OCI-LY1 (cell line): ENCODE data around the gene C7.

Experiments used
- H2AFZ ChIP-seq: fragments of 200-600 bp; sonication (generic), shearing (Covaris generic); 2 replicates; pipeline ENCODE4 v1.6.0; 2014; ENCODE audit warnings: antibody characterized with exemption, mild to moderate bottlenecking, low read length
- H3F3A ChIP-seq: fragments of 200-600 bp; sonication (generic), shearing (Covaris generic); 2 replicates; pipeline ENCODE4 v1.6.0; 2014; ENCODE audit warnings: mild to moderate bottlenecking, antibody characterized with exemption, low read length, moderate library complexity; ENCODE audit not compliant: insufficient read depth
- H3K27ac ChIP-seq: fragments of 200-600 bp; sonication (generic); 2 replicates; pipeline ENCODE4 v1.5.1; 2014; ENCODE audit warnings: low read length, mixed run types, mild to moderate bottlenecking, low read depth; ENCODE audit not compliant: poor library complexity, severe bottlenecking
- H3K27me3 ChIP-seq: fragments of 200-600 bp; sonication (generic); 2 replicates; pipeline ENCODE4 v1.6.0; 2014; ENCODE audit warnings: antibody characterized with exemption, mild to moderate bottlenecking, low read length, moderate library complexity; ENCODE audit not compliant: insufficient read depth
- H3K36me3 ChIP-seq: fragments of 200-600 bp; sonication (generic); 2 replicates; pipeline ENCODE4 v1.6.1; 2014; ENCODE audit warnings: mild to moderate bottlenecking, antibody characterized with exemption, low read length, moderate library complexity, mixed read lengths; ENCODE audit not compliant: insufficient read depth
- H3K4me1 ChIP-seq: fragments of 200-600 bp; sonication (generic); 2 replicates; pipeline ENCODE4 v1.5.1; 2014; ENCODE audit warnings: mild to moderate bottlenecking, low read length, moderate library complexity; ENCODE audit not compliant: insufficient read depth, severe bottlenecking
- H3K4me2 ChIP-seq: fragments of 200-600 bp; sonication (generic), shearing (Covaris generic); 2 replicates; pipeline ENCODE4 v1.6.1; 2014; ENCODE audit warnings: low read length
- H3K4me3 ChIP-seq: fragments of 200-600 bp; sonication (generic); 2 replicates; pipeline ENCODE4 v1.5.1; 2014; ENCODE audit warnings: low read length, low read depth, mild to moderate bottlenecking, mixed read lengths; ENCODE audit not compliant: poor library complexity, severe bottlenecking
- H3K79me2 ChIP-seq: fragments of 200-600 bp; shearing (Covaris generic); 2 replicates; pipeline ENCODE4 v1.6.1; 2016; ENCODE audit warnings: mixed run types, low read length, mixed read lengths; ENCODE audit not compliant: insufficient read depth
- H3K9ac ChIP-seq: fragments of 200-600 bp; sonication (generic), shearing (Covaris generic); 2 replicates; pipeline ENCODE4 v1.6.1; 2014; ENCODE audit warnings: mild to moderate bottlenecking, low read length, mixed read lengths
- H3K9me2 ChIP-seq: fragments of 200-600 bp; sonication (generic), shearing (Covaris generic); 2 replicates; pipeline ENCODE4 v1.6.1; 2014; ENCODE audit warnings: low read depth, mild to moderate bottlenecking, low read length, mixed read lengths
- H3K9me3 ChIP-seq: fragments of 200-600 bp; shearing (Covaris generic); 2 replicates; pipeline ENCODE4 v1.6.1; 2014; ENCODE audit warnings: low read length, mixed read lengths
- H4K20me1 ChIP-seq: fragments of 200-600 bp; sonication (generic), shearing (Covaris generic); 2 replicates; pipeline ENCODE4 v1.6.0; 2016; ENCODE audit warnings: mild to moderate bottlenecking, low read length; ENCODE audit not compliant: insufficient read depth
- EZH2 ChIP-seq: fragments of 200-600 bp; sonication (generic), shearing (Covaris generic); IDR thresholded peaks from 2 replicates; pipeline ENCODE4 v1.8.0; 2017; ENCODE audit warnings: borderline replicate concordance, mixed run types, mild to moderate bottlenecking, antibody characterized with exemption, low read length, moderate library complexity, mixed read lengths
- TF ChIP-seq, protein P1 (sequence below): fragments of 200-600 bp; sonication (generic), shearing (Covaris generic); IDR thresholded peaks from 2 replicates; pipeline ENCODE4 v1.5.1; 2017; ENCODE audit warnings: mild to moderate bottlenecking, antibody characterized with exemption, low read length, moderate library complexity, mixed read lengths

C7 gene

DNA sequence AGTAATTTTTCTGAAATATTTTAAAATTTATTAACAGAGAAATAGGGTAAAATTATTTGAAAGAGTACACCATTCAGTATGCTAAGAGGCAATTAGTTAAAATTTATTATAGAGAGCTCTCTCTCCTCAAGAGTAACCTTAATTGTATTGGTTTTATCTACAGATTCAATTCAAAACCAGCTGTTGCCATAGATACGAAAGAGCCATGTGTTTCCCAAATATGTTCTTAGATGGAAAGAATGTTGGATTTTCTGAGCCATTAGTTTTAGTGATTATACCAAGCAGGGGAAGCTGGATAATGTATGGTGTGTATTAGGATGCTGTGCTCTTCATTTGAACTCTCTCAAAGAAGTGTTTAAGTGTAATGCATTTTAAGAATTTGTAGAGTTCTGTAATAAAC is 27.8 kb downstream of the C7 start:
- no peak overlapping the region for H3K27ac ChIP-seq
- no peaks in the 10 kb centered on the region for H3K79me2 ChIP-seq
- no peaks in the 10 kb centered on the region for H3F3A ChIP-seq
- no peak overlapping the region for H3K4me3 ChIP-seq
- no peaks in the 10 kb centered on the region for H3K9me3 ChIP-seq
- H3K4me2 ChIP-seq: no peak overlapping the region
- no peaks in the 10 kb centered on the region for H4K20me1 ChIP-seq
- H3K36me3 ChIP-seq: no peaks in the 10 kb centered on the region
- no peak overlapping the region for H3K9ac ChIP-seq
- no peaks in the 10 kb centered on the region for H3K9me2 ChIP-seq
- H2AFZ ChIP-seq: no peak overlapping the region
- H3K4me1 ChIP-seq: no peaks in the 10 kb centered on the region
- no peak for TF ChIP-seq EZH2
- H3K27me3 ChIP-seq: no peaks in the 10 kb centered on the region

DNA sequence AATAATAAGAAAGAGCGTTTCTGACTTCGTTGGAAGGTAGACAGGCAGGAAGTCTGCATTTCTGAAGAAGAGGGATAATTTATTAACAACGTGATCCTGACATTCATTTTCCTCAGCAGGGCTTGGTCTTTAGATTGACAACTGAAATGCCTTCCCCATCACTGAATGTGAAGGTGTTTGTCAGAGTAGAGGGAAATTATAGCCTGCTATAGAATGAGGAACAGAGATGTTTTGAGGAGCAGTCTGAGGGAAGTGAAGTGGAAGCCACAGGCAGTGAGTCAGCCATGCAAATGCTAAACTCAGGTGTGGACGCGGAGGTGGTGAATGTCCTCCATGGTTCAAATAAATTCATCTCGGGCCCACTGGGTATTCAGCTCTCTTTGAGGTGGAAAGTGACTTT is 30.5 kb downstream of the C7 start:
- Histone ChIP-seq H3K4me1 (no peaks in the 10 kb centered on the region), H3K36me3 (no peaks in the 10 kb centered on the region), H3K9me3 (no peaks in the 10 kb centered on the region), H3K9ac (no peak overlapping the region), H2AFZ (no peak overlapping the region), H4K20me1 (no peaks in the 10 kb centered on the region), H3K79me2 (no peaks in the 10 kb centered on the region), H3K4me3 (no peak overlapping the region), H3F3A (no peaks in the 10 kb centered on the region), H3K9me2 (no peaks in the 10 kb centered on the region), H3K27me3 (no peaks in the 10 kb centered on the region), H3K4me2 (no peak overlapping the region), H3K27ac (no peak overlapping the region)
- TF ChIP-seq EZH2: no peak
- TF ChIP-seq, protein P1, sequence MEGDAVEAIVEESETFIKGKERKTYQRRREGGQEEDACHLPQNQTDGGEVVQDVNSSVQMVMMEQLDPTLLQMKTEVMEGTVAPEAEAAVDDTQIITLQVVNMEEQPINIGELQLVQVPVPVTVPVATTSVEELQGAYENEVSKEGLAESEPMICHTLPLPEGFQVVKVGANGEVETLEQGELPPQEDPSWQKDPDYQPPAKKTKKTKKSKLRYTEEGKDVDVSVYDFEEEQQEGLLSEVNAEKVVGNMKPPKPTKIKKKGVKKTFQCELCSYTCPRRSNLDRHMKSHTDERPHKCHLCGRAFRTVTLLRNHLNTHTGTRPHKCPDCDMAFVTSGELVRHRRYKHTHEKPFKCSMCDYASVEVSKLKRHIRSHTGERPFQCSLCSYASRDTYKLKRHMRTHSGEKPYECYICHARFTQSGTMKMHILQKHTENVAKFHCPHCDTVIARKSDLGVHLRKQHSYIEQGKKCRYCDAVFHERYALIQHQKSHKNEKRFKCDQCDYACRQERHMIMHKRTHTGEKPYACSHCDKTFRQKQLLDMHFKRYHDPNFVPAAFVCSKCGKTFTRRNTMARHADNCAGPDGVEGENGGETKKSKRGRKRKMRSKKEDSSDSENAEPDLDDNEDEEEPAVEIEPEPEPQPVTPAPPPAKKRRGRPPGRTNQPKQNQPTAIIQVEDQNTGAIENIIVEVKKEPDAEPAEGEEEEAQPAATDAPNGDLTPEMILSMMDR: no peak

DNA sequence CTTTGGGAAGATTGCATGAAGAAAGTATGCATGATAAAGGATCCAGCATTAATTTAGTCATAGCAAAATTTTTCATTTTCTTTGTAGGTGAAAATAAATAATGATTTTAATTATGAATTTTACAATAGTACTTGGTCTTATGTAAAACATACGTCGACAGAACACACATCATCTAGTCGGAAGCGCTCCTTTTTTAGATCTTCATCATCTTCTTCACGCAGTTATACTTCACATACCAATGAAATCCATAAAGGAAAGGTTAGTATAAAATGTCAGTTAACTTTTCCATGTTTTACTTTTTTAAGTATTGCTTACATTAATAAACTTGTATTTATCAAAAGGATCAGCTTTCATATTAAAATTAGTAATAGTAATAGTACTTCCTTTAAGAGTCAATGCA is 35.8 kb downstream of the C7 start:
- H3K4me1 ChIP-seq: no peaks in the 10 kb centered on the region
- no peaks in the 10 kb centered on the region for H3F3A ChIP-seq
- no peaks in the 10 kb centered on the region for H3K79me2 ChIP-seq
- no peak overlapping the region for H2AFZ ChIP-seq
- no peak overlapping the region for H3K4me2 ChIP-seq
- no peak overlapping the region for H3K4me3 ChIP-seq
- H3K36me3 ChIP-seq: no peaks in the 10 kb centered on the region
- no peaks in the 10 kb centered on the region for H3K27me3 ChIP-seq
- no peak overlapping the region for H3K27ac ChIP-seq
- H3K9ac ChIP-seq: no peak overlapping the region
- no peaks in the 10 kb centered on the region for H4K20me1 ChIP-seq
- no peaks in the 10 kb centered on the region for H3K9me2 ChIP-seq
- no peaks in the 10 kb centered on the region for H3K9me3 ChIP-seq
- no peak for TF ChIP-seq EZH2
- TF ChIP-seq, protein P1: no peak

DNA sequence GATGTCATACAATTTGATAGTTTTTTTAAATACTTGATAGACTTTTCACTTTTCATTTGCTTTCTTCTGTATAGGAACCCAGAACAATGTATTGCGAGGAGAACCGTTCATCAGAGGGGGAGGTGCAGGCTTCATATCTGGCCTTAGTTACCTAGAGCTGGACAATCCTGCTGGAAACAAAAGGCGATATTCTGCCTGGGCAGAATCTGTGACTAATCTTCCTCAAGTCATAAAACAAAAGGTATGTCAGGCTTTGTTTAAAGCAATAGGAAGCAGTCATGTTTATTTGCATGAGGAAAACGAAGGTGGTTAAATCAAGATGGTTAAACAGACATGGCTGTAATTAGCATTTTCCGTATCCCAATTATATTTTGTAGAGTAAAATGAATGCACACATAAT is 46.0 kb downstream of the C7 start:
- no peaks in the 10 kb centered on the region for H3K36me3 ChIP-seq
- no peak overlapping the region for H3K27ac ChIP-seq
- H3K4me3 ChIP-seq: no peak overlapping the region
- no peak overlapping the region for H3K4me2 ChIP-seq
- no peak overlapping the region for H3K9ac ChIP-seq
- TF ChIP-seq EZH2: no peak
- TF ChIP-seq, protein P1: no peak
- H3K9me3 ChIP-seq: no peaks in the 10 kb centered on the region; the same call in 1 of the 2 replicates
- no peaks in the 10 kb centered on the region for H4K20me1 ChIP-seq
- no peaks in the 10 kb centered on the region for H3F3A ChIP-seq
- no peaks in the 10 kb centered on the region for H3K79me2 ChIP-seq
- no peaks in the 10 kb centered on the region; the same call in 1 of the 2 replicates for H3K27me3 ChIP-seq
- no peaks in the 10 kb centered on the region for H3K4me1 ChIP-seq
- H2AFZ ChIP-seq: no peak overlapping the region
- no peaks in the 10 kb centered on the region for H3K9me2 ChIP-seq
